Posterior cingulate gyrus (tissue), 11 donors: ENCODE results near the gene TIGD6.
A peak's percentile ranks its signal among the peaks of the same experiment; 100 is the strongest.

ENCODE experiments used
- DNase-seq, 10 donors: peaks; one replicate each; pipeline versions ENCODE4 v3.0.0 to v3.0.0-alpha.2; 2020 to 2021; ENCODE audit warnings: mixed read lengths in 3 of 10
- intact Hi-C: fragments of 100-400 bp; cut with DNase I; formaldehyde crosslinking; loops from one replicate; pipeline ENCODE4 v1.15.1; 2023

The TIGD6 gene

GRCh38 chr5:149982505-149982904, 17.9 kb downstream of the TIGD6 start:
- no peak for DNase-seq
- intact Hi-C loops, result no loop called here

GRCh38 chr5:149981206-149981605, 19.2 kb downstream of the TIGD6 start:
- DNase-seq, result no peak
- intact Hi-C loops, result no loop called here

GRCh38 chr5:149979896-149980295, 20.6 kb downstream of the TIGD6 start:
- intact Hi-C loops, result no loop called here
- DNase-seq, result no peak

GRCh38 chr5:149975409-149975808, 25.0 kb downstream of the TIGD6 start:
- DNase-seq, result no peak
- intact Hi-C loops, result no loop called here

GRCh38 chr5:149969181-149969930, 31.1 kb downstream of the TIGD6 start:
- no peak for DNase-seq
- intact Hi-C loops, result no loop called here

GRCh38 chr5:149966946-149967345, 33.5 kb downstream of the TIGD6 start:
- intact Hi-C loops, result no loop called here
- DNase-seq, result no peak

- DNase-seq, result no peak
- intact Hi-C loops, result loop anchor here (5.0 kb wide), 2 partner anchors 39 to 111 kb away; partner anchors contain the start of genes HMGXB3 and TIGD6
These were observed 36.7 kb downstream of the TIGD6 start for GRCh38 chr5:149963729-149964128.

- intact Hi-C loops, result loop anchor here (1.0 to 5.0 kb wide), 3 partner anchors 40 to 125 kb away; partner anchors contain the start of genes HMGXB3 and TIGD6
- no peak for DNase-seq
These were observed 37.7 kb downstream of the TIGD6 start for GRCh38 chr5:149962601-149963300.

- no peak for DNase-seq
- intact Hi-C loops, result loop anchor here (1.0 to 5.0 kb wide), 3 partner anchors 40 to 125 kb away; partner anchors contain the start of genes HMGXB3 and TIGD6
These were observed 38.5 kb downstream of the TIGD6 start for GRCh38 chr5:149961957-149962409.

- intact Hi-C loops, result loop anchor here (5.0 kb wide), 2 partner anchors 41 to 109 kb away; partner anchors contain the start of genes HMGXB3 and TIGD6
- DNase-seq, result no peak
These were observed 39.2 kb downstream of the TIGD6 start for GRCh38 chr5:149961186-149961685.

GRCh38 chr5:149960272-149961185, 39.9 kb downstream of the TIGD6 start, which contains the start of gene SLC26A2:
Gene SLC26A2 (plus strand): TSS chr5:149960758. CDS start chr5:149977653, 16,895 bp downstream.
- intact Hi-C loops, result loop anchor here (5.0 kb wide), 2 partner anchors 42 to 108 kb away; partner anchors contain the start of genes HMGXB3 and TIGD6
- peak; percentile 96 to 100 (median 98) for DNase-seq

- DNase-seq, result no peak
- intact Hi-C loops, result loop anchor here (5.0 kb wide), 2 partner anchors 43 to 107 kb away; partner anchors contain the start of genes HMGXB3 and TIGD6
These were observed 40.8 kb downstream of the TIGD6 start for GRCh38 chr5:149959406-149960236.

GRCh38 chr5:149957855-149958254, 42.6 kb downstream of the TIGD6 start:
- DNase-seq, result no peak
- intact Hi-C loops, result no loop called here

- no peak for DNase-seq
These were observed 43.8 kb downstream of the TIGD6 start for GRCh38 chr5:149956685-149957084.

GRCh38 chr5:149954798-149955197, 45.7 kb downstream of the TIGD6 start:
- intact Hi-C loops, result no loop called here
- no peak for DNase-seq

More at GRCh38 chr5:149956685-149957084, 43.8 kb downstream of the TIGD6 start:
- intact Hi-C loops, result no loop called here

GRCh38 chr5:149953436-149954121, 46.9 kb downstream of the TIGD6 start:
- intact Hi-C loops, result no loop called here
- DNase-seq, result no peak

GRCh38 chr5:149951138-149951749, 49.2 kb downstream of the TIGD6 start:
- intact Hi-C loops, result no loop called here
- no peak for DNase-seq

- DNase-seq, result no peak
- intact Hi-C loops, result no loop called here
These were observed 51.5 kb downstream of the TIGD6 start for GRCh38 chr5:149948993-149949392.
